Epithelial cell of prostate (primary cell): ENCODE data around the gene SON.

Source experiments
- DNase-seq: peaks from one replicate; pipeline ENCODE4 v3.0.0-alpha.2; 2011; ENCODE audit warnings: low read depth, low spot score
- H3K27ac ChIP-seq: fragments of 450-650 bp; 2 replicates; pipeline ENCODE4 v1.5.1; 2017; ENCODE audit warnings: mild to moderate bottlenecking

SON gene

DNA sequence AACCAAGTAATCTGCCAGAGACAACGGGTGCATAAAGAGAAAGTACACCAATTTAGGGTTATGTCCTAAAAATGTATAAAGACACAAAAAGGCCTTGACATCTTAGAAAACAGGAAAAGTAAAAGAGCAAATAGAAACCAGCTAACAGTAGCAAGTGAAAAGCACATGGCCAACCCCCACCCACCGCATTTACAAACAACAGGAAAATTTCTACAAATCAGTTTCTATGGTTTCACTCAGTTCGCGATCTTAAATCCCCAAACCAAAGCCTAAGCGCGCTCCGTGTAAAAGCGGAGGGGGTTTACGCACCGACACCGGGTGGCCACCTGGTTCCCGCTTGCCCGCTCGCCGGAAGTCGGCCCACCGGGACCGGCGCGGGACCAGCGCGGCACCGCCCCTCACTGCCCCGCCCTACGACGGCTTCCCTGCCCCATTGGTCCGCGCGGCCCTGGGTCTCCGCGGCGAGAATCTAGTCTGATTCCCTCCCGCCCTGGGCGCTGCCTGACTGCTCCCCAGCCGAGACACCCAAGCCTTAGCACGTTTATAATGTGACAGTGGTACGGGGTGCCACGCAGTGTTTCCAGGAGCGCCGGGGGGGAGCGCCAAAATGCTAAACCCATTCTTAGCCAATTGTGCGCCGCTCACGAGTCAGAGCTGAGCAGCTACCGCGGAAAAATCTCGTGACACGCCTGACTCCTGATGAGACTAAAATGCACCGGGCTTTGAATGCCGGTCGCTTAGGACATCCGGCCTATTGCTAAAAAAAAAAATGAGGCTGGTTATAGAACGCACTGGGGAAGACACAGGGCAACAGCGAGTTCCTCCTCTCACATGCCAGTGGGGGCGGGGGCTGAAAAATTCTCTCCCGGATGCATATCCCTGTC is 840 bp upstream of the SON start, which contains the start of gene GART:
GART (minus strand) TSS at position 362 of the 884 bp plus-strand sequence. CDS start 2,802 bp downstream, outside the sequence.
- peak; percentile 14 for DNase-seq

DNA sequence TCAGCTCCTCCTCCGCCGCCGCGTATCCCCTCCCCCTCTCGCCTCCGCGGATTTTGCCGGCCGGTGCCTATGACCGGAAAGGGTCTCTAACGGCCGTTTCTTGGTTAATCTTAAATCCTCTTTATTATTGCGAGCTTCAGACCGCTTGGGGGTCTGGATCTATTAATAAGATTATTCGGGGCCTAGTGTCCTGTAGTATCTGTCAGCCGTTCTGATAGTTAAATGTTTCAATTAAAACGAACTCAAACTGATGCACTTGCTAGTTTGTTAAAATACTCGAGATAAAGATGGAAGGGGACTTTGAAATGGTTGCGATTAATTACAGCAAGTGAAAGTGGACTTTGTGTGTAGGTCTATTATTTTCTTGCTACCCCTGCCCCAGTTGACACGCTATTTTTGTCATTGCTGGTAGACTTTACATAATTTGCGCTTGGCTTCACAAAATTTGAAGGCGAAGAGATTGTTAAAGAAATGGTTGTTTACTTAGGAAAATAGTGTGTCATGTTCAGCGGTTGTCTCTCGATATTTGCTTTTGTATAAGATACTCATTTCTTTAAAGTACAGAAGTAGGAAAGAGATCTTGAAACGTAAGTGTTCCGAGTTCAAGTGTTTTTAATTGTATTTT is 779 bp downstream of the SON start:
- DNase-seq: no peak
- peak overlapping the region; percentile 97 for H3K27ac ChIP-seq

More for the DNA sequence above, 840 bp upstream of the SON start, which contains the start of gene GART:
- peak within 1 kb of the TSS; percentile 97 for H3K27ac ChIP-seq

GRCh38 chr21:33544451-33545195 is 1.8 kb downstream of the SON start:
- no peak overlapping the region for H3K27ac ChIP-seq
- no peak for DNase-seq

GRCh38 chr21:33546086-33546485 is 3.2 kb downstream of the SON start:
- no peak overlapping the region for H3K27ac ChIP-seq

DNA sequence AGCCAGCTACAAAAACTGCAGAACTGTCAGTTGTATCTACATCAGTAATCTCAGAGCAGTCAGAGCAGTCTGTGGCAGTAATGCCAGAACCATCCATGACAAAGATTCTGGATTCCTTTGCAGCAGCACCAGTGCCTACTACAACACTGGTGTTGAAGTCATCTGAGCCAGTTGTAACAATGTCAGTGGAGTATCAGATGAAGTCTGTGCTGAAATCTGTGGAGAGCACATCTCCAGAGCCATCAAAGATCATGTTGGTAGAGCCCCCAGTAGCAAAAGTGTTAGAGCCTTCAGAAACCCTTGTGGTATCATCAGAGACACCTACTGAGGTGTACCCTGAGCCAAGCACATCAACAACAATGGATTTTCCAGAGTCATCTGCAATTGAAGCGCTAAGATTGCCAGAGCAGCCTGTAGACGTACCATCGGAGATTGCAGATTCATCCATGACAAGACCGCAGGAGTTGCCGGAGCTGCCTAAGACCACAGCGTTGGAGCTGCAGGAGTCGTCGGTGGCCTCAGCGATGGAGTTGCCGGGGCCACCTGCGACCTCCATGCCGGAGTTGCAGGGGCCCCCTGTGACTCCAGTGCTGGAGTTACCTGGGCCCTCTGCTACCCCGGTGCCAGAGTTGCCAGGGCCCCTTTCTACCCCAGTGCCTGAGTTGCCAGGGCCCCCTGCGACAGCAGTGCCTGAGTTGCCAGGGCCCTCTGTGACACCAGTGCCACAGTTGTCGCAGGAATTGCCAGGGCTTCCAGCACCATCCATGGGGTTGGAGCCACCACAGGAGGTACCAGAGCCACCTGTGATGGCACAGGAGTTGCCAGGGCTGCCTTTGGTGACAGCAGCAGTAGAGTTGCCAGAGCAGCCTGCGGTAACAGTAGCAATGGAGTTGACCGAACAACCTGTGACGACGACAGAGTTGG is 7.3 kb downstream of the SON start:
- H3K27ac ChIP-seq: no peak overlapping the region
- DNase-seq: no peak

More at GRCh38 chr21:33546086-33546485, 3.2 kb downstream of the SON start:
- no peak for DNase-seq

DNA sequence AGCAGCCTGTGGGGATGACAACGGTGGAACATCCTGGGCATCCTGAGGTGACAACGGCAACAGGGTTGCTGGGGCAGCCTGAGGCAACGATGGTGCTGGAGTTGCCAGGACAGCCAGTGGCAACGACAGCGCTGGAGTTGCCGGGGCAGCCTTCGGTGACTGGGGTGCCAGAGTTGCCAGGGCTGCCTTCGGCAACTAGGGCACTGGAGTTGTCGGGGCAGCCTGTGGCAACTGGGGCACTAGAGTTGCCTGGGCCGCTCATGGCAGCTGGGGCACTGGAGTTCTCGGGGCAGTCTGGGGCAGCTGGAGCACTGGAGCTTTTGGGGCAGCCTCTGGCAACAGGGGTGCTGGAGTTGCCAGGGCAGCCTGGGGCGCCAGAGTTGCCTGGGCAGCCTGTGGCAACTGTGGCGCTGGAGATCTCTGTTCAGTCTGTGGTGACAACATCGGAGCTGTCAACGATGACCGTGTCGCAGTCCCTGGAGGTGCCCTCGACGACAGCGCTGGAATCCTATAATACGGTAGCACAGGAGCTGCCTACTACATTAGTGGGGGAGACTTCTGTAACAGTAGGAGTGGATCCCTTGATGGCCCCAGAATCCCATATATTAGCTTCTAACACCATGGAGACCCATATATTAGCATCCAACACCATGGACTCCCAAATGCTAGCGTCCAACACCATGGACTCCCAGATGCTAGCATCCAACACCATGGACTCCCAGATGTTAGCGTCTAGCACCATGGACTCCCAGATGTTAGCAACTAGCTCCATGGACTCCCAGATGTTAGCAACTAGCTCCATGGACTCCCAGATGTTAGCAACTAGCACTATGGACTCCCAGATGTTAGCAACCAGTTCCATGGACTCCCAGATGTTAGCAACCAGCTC is 8.2 kb downstream of the SON start:
- DNase-seq: no peak
- H3K27ac ChIP-seq: no peak overlapping the region

DNA sequence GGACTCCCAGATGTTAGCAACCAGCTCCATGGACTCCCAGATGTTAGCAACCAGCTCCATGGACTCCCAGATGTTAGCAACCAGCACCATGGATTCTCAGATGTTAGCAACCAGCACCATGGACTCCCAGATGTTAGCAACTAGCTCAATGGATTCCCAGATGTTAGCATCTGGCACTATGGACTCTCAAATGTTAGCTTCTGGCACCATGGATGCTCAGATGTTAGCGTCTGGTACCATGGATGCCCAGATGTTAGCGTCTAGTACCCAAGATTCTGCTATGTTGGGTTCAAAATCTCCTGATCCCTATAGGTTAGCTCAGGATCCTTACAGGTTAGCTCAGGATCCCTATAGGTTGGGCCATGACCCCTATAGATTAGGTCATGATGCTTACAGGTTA is 8.8 kb downstream of the SON start:
- no peak overlapping the region for H3K27ac ChIP-seq
- no peak for DNase-seq

- no peak for DNase-seq
These were observed 9.5 kb downstream of the SON start for GRCh38 chr21:33552093-33552998.

DNA sequence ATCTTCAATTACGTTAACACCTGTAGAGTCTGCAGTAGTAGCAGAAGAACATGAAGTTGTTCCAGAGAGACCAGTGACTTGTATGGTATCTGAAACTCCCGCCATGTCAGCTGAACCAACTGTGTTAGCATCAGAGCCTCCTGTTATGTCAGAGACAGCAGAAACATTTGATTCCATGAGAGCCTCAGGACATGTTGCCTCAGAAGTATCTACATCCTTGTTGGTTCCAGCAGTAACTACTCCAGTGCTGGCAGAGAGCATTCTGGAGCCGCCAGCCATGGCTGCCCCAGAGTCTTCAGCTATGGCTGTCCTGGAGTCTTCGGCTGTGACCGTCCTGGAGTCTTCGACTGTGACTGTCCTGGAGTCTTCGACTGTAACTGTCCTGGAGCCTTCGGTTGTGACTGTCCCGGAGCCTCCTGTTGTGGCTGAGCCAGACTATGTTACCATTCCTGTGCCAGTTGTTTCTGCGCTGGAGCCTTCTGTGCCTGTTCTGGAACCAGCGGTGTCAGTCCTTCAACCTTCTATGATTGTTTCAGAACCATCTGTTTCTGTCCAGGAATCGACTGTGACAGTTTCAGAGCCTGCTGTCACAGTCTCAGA is 10.3 kb downstream of the SON start:
- no peak for DNase-seq
- H3K27ac ChIP-seq: no peak overlapping the region

More at GRCh38 chr21:33552093-33552998, 9.5 kb downstream of the SON start:
- H3K27ac ChIP-seq: no peak overlapping the region

- no peak overlapping the region for H3K27ac ChIP-seq
These were observed 11.6 kb downstream of the SON start for GRCh38 chr21:33554236-33554981.

DNA sequence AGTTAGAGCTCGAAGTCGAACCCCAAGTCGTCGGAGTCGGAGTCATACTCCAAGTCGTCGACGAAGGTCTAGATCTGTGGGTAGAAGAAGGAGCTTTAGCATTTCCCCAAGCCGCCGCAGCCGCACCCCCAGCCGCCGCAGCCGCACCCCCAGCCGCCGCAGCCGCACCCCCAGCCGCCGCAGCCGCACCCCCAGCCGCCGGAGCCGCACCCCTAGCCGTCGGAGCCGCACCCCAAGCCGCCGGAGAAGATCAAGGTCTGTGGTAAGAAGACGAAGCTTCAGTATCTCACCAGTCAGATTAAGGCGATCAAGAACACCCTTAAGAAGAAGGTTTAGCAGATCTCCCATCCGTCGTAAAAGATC is 12.1 kb downstream of the SON start:
- no peak for DNase-seq
- H3K27ac ChIP-seq: no peak overlapping the region

More at GRCh38 chr21:33554236-33554981, 11.6 kb downstream of the SON start:
- DNase-seq: no peak

- DNase-seq: no peak
- no peak overlapping the region for H3K27ac ChIP-seq
These were observed 14.6 kb downstream of the SON start for GRCh38 chr21:33557447-33557846.

DNA sequence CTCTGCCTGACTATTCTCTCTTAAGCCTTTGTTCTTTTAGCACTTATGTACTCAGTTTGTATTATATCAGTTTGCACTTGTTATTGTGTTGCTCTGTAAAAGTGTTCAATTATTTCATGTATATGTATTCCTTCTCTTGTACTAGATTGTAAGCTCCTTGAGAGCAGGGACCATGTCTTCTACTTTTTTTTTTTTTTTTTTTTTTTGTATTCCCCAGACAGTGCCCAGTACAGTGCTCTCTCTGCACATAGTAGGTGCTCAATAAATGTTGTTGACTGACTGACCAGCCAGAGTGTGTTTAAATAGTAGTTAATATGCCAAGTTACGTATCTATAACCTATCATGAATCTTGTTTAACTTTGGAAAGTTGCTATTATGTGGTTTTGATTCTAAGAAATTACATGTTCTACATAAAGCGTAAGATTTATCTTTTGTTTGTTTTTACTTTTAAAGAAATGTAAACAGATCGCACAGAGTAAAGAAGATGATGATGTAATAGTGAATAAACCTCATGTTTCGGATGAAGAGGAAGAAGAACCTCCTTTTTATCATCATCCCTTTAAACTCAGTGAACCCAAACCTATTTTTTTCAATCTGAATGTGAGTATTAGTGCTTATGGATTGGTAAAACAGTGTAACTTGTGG is 16.1 kb downstream of the SON start:
- DNase-seq: no peak

DNA sequence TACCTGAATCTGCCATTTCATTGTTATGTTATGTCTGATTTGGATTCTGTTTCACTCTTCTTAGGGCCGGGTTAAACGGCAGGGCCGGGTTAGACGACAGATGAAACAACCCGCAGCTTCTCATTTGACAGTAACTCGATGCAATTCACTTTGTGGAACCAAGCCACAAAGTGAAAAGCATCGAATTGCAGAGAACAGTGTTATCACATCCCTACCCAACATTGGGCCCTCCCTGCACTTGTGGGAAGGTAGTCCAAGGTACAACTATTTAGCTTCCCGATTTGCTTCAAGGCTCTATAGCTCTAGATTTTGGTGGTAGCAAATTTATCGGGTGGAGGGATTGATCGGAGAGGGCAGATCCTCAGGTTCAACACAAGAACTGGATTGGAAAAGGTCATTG is 17.0 kb downstream of the SON start:
- no peak for DNase-seq

More for the DNA sequence above, 16.1 kb downstream of the SON start:
- H3K27ac ChIP-seq: no peak overlapping the region

DNA sequence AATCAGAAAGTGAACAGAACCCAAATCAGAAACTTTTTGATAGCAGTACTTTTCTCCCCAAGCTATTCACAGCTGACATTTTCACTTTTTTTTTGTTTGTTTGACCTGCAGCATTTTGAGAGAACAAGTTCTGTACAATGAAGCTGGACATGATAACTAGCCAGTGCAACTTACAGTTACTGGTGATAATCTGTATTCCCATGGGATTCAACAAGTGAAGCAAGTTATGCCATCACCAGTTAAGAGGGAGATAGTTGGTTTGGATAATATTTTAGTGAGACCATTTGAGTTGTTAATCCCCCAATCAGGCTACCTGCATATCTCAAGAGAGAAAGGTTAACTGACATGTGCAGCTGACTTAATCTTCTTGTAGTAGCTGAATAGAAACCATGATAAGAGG is 18.1 kb downstream of the SON start:
- H3K27ac ChIP-seq: no peak overlapping the region
- DNase-seq: no peak

More for the DNA sequence above, 17.0 kb downstream of the SON start:
- no peak overlapping the region for H3K27ac ChIP-seq

DNA sequence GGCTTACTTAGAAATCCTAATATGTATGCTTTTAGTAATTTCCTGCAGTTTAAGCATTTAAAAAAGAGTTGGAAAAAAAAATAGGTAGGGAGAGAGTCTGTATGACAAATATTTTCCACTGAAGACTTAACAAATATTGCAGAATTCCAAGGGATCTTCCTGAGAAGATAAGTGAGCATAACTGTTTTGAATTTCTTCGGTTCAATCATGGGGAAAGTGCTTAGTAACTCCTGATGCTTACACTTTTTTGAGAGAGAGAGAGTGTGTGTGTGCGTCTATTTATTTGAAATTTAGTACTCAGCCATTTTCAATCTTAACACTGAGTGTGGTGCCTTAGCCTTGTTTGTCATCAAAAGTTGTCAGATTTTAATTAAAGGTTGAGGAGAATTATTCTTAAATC is 18.5 kb downstream of the SON start:
- no peak overlapping the region for H3K27ac ChIP-seq

More for the DNA sequence above, 18.5 kb downstream of the SON start:
- no peak for DNase-seq
